Gastrocnemius medialis (tissue), 4 donors: ENCODE results near the gene NTRK3. TPM values are rescaled to one million over a fixed set of nuclear protein-coding genes. Genes with fewer than 3 reads are reported as not detected.

Experiments
- ATAC-seq, 2 donors: fragments of 150-250 bp; one replicate each; pipeline ENCODE4 v1.9.1; 2016
- DNase-seq, 2 donors: peaks; one replicate each; pipeline ENCODE4 v3.0.0-alpha.2; 2019
- H3K27ac ChIP-seq, 4 donors: fragments of 200-600 bp; sonication (generic); 1 replicate in 1 of 4; 2 replicates in 3 of 4; pipeline ENCODE4 v1.5.1; 2016 to 2018; ENCODE audit warnings: mild to moderate bottlenecking in 2 of 4, moderate library complexity in 1 of 4
- H3K27me3 ChIP-seq, 3 donors: fragments of 200-600 bp; sonication (generic) in 2 of 3; 1 replicate in 1 of 3; 2 replicates in 2 of 3; pipeline versions ENCODE4 v1.5.1 to v1.6.0; 2016 to 2019; ENCODE audit warnings: mild to moderate bottlenecking in 1 of 3, moderate library complexity in 1 of 3
- H3K36me3 ChIP-seq, 2 donors: fragments of 200-600 bp; sonication (generic) in 1 of 2; one replicate each; pipeline ENCODE4 v1.5.1; 2017 to 2018
- H3K4me1 ChIP-seq, 2 donors: fragments of 200-600 bp; sonication (generic) in 1 of 2; one replicate each; pipeline ENCODE4 v1.5.1; 2016 to 2017; ENCODE audit warnings: mild to moderate bottlenecking in 2 of 2
- H3K4me3 ChIP-seq, 4 donors: fragments of 200-600 bp; sonication (generic) in 3 of 4; 1 replicate in 1 of 4; 2 replicates in 3 of 4; pipeline ENCODE4 v1.5.1; 2016 to 2019; ENCODE audit warnings: mild to moderate bottlenecking in 2 of 4
- H3K9me3 ChIP-seq, 3 donors: fragments of 200-600 bp; sonication (generic) in 2 of 3; 1 replicate in 1 of 3; 2 replicates in 2 of 3; pipeline ENCODE4 v1.5.1; 2016 to 2019
- POLR2A ChIP-seq, 2 donors: fragments of 450-650 bp; IDR thresholded peaks; one replicate each; pipeline ENCODE4 v1.6.1; 2017; ENCODE audit warnings: antibody characterized with exemption in 2 of 2, mild to moderate bottlenecking in 2 of 2, moderate library complexity in 2 of 2
- in situ Hi-C, 4 donors: fragments of 200-750 bp; cut with MboI; loops; one replicate each; pipeline versions ENCODE4 v1.15.0 to v1.8.0; 2017; ENCODE audit warnings: low sequenced_read_pairs in 4 of 4
- intact Hi-C: fragments of 100-400 bp; cut with DNase I; formaldehyde crosslinking; loops from one replicate; pipeline ENCODE4 v1.15.1; 2023; ENCODE audit warnings: low total_unique reads
- total RNA-seq, 4 donors: library from RNA; depleted of rRNA; stranded (reverse); fragments of >200 nt; gene quantifications; one replicate each; pipeline versions ENCODE4 v1.1.0 to v1.2.3, GENCODE V29; 2016
- TF ChIP-seq, protein P1 (sequence below), 5 experiments: fragments of 450-650 bp in 3 of 5; fragments of 200-600 bp in 2 of 5; sonication (generic) in 2 of 5; IDR thresholded peaks in 4 of 5; conservative IDR thresholded peaks in 1 of 5; 1 replicate in 4 of 5; 2 replicates in 1 of 5; pipeline ENCODE4 v1.5.1; 2016 to 2019; ENCODE audit warnings: antibody characterized with exemption in 5 of 5, mild to moderate bottlenecking in 3 of 5, moderate library complexity in 3 of 5

Gene NTRK3
- total RNA-seq, 4 donors from 2014 or later = 0.61 to 2.7 (median 0.77) TPM

DNA sequence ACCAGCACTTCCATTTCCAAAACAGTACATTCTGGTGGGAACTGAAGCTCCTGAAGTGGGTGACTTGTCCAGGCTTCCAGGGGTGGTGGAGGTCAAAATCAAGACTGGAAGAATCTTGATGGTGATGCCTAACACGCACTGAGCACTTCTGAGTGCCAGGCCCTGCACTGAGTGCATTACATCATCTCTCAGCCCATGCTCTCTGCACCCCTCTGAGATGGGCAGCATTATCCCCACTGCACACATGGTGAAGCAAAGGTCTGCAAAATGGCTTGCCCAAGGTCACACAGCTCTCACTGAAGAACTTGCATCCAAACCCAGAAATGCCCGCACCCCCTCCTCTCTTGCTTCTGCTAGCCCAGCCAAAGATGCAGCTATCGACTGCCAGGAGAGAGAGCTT lies 36.9 kb downstream of the NTRK3 start:
- in situ Hi-C loops = no loop called here
- ATAC-seq = no peak
- Histone ChIP-seq H3K4me3 (no peak overlapping the region), H3K27me3 (peaks cover 0 to 5% (median 0%) of the 10 kb centered on the region in 3 donors), H3K9me3 (no peaks in the 10 kb centered on the region), H3K27ac (no peak overlapping the region), H3K4me1 (no peaks in the 10 kb centered on the region), H3K36me3 (no peaks in the 10 kb centered on the region)
- no peak for TF ChIP-seq POLR2A (IDR thresholded peaks at IDR 0.05)
- TF ChIP-seq, protein P1, sequence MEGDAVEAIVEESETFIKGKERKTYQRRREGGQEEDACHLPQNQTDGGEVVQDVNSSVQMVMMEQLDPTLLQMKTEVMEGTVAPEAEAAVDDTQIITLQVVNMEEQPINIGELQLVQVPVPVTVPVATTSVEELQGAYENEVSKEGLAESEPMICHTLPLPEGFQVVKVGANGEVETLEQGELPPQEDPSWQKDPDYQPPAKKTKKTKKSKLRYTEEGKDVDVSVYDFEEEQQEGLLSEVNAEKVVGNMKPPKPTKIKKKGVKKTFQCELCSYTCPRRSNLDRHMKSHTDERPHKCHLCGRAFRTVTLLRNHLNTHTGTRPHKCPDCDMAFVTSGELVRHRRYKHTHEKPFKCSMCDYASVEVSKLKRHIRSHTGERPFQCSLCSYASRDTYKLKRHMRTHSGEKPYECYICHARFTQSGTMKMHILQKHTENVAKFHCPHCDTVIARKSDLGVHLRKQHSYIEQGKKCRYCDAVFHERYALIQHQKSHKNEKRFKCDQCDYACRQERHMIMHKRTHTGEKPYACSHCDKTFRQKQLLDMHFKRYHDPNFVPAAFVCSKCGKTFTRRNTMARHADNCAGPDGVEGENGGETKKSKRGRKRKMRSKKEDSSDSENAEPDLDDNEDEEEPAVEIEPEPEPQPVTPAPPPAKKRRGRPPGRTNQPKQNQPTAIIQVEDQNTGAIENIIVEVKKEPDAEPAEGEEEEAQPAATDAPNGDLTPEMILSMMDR (IDR thresholded peaks at IDR 0.05 in 4 of 5, conservative IDR thresholded peaks at IDR 0.05 in 1 of 5) = no peak
- intact Hi-C loops = no loop called here
- DNase-seq = no peak

DNA sequence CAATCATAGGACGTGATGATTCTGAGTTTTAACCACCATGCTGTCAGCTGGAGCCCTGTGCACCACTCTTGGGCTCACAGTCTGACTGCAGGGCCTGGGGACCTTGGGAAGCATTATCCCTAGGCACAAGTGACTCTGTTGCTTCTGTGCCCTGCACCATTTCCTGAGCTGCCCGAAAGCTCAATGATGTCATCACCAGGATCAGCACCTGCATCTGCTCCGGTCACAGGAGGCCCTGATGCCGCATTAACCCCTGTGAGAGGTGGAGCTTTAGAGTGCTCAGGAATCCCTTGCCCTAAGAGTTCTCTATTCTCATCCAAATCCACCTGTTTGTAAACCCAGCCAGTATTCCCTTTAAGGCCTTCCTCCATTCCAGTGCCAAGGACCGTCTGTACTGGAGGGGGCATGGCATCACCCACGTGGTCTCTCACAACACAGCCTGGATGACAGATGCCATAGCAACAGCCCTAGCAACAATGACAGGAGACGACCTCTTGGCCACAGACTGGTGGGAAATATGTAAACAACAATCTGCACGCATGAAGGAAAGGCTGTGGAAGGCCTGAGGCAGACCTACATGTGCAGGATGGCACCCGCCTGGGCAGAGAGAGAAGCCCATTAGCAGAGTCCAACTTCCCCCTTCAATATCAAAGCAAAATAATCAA lies 37.9 kb downstream of the NTRK3 start:
- Histone ChIP-seq H3K4me1 (no peaks in the 10 kb centered on the region), H3K4me3 (no peak overlapping the region), H3K9me3 (no peaks in the 10 kb centered on the region), H3K27ac (no peak overlapping the region), H3K27me3 (peaks cover 0 to 5% (median 0%) of the 10 kb centered on the region in 3 donors), H3K36me3 (no peaks in the 10 kb centered on the region)
- in situ Hi-C loops = no loop called here
- intact Hi-C loops = no loop called here
- no peak for TF ChIP-seq POLR2A (IDR thresholded peaks at IDR 0.05)
- TF ChIP-seq, protein P1 (IDR thresholded peaks at IDR 0.05 in 4 of 5, conservative IDR thresholded peaks at IDR 0.05 in 1 of 5) = no peak
- DNase-seq (no peak), ATAC-seq (no peak)

GRCh38 chr15:88215066-88215648 lies 41.4 kb downstream of the NTRK3 start:
- H3K36me3 ChIP-seq = no peaks in the 10 kb centered on the region
- H3K9me3 ChIP-seq = no peaks in the 10 kb centered on the region
- no peak for ATAC-seq
- no peak overlapping the region for H3K4me3 ChIP-seq
- no peaks in the 10 kb centered on the region for H3K4me1 ChIP-seq
- intact Hi-C loops = no loop called here
- H3K27ac ChIP-seq = no peak overlapping the region
- no peak for DNase-seq
- in situ Hi-C loops = no loop called here
- no peaks in the 10 kb centered on the region for H3K27me3 ChIP-seq
- TF ChIP-seq POLR2A (IDR thresholded peaks at IDR 0.05) = no peak
- TF ChIP-seq, protein P1 (IDR thresholded peaks at IDR 0.05 in 4 of 5, conservative IDR thresholded peaks at IDR 0.05 in 1 of 5) = no peak

DNA sequence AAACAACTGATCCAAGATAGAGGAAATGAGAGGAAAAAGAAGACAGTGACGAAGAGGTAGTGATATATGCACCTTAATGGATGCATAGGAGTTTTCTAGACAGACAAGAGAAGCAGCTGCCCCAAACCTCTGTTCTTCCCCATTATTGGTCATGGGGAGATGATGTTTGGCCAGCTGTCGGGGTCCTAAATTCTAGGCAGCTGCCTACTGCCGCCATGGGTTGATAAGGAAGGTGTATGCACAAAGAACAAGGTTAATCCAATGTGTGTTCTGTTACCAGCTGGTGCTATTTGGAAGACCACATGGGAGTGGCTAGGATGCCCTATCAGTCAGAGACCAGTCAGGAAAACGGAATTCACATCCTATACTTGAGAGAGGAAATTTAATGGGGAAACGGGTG lies 47.4 kb downstream of the NTRK3 start:
- DNase-seq = no peak
- no peaks in the 10 kb centered on the region for H3K9me3 ChIP-seq
- no peaks in the 10 kb centered on the region for H3K27me3 ChIP-seq
- ATAC-seq = no peak
- H3K27ac ChIP-seq = no peak overlapping the region
- TF ChIP-seq, protein P1 (IDR thresholded peaks at IDR 0.05 in 4 of 5, conservative IDR thresholded peaks at IDR 0.05 in 1 of 5) = no peak
- TF ChIP-seq POLR2A (IDR thresholded peaks at IDR 0.05) = no peak
- intact Hi-C loops (no loop called here), in situ Hi-C loops (no loop called here)
- H3K36me3 ChIP-seq = no peaks in the 10 kb centered on the region
- H3K4me3 ChIP-seq = no peak overlapping the region
- no peaks in the 10 kb centered on the region for H3K4me1 ChIP-seq
